AG08396 (cell line): ENCODE results near the gene IQCK.
A peak's percentile ranks its signal among the peaks of the same experiment; 100 is the strongest.

Experiments used
- DNase-seq: peaks from one replicate; pipeline ENCODE4 v3.0.0; 2012; ENCODE audit warnings: low spot score, mixed read lengths

IQCK gene

DNA sequence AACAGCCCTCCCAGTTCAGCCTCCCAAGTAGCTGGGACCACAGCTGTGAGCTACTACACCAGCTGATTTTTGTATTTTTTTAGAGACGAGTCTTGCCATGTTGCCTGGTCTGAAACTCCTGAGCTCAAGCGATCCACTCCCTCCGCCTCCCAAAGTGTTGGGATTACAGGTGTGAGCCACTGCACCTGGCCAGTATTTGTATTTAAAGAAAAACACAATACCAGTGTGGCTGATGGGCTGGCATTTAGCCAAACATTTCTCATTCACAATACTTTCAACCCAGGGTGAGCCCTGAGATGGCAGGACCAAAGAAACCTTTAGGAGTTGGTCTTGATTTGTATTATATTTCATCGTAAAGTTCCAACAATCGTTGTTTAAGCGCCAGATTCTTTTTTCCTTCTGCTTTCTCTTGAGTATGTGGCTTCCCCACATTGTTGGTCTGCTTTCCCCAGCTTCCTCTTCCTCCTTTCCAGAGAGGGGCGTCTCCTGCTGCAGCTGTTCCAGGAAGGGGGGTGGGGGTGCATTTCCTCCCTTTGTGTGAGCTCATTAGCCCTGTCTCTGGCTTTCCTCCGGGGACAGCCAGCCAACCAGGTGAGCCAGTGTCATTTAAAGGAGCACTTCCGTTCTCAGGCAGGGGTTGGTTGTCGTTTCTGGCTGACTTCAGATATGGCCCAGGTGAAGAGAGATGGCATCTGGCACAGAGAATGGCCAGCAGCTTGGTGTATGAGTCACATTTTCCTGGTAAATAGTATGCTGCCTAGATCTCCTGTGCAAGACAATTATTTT is 86.7 kb downstream of the IQCK start:
- no peak for DNase-seq

DNA sequence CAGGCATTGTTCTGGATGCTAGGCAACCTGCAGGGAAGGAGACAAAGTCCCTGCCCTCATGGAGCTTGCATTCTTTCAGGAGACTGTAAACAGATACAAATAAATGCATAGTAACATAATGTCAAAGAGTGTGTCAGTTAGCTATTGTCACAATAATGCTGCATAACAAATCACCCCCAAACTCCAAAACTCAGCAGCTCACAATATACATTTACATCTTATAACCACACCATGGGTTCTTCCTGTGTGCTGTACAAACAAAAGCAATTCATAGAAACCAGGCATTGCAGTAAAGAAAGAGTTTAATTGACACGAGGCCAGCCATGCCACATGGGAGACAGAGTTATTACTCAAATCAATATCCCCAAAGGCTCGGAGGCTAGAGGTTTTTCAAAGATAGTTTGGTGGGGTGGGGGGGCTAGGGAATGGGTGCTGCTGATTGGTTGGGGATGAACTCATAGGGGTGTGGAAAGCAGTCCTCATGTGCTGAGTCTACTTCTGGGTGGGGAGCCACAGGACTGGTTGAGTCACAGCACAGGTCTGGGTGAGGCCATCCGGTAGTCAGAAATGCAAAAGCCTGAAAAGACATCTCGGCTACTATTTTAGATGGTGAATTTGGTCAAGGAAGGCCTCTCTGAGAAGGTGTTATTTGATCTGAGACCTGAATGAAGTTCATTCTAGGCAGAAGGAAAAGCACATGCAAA is 87.5 kb downstream of the IQCK start:
- DNase-seq, result no peak

GRCh38 chr16:19808061-19808641 is 90.1 kb downstream of the IQCK start:
- no peak for DNase-seq

DNA sequence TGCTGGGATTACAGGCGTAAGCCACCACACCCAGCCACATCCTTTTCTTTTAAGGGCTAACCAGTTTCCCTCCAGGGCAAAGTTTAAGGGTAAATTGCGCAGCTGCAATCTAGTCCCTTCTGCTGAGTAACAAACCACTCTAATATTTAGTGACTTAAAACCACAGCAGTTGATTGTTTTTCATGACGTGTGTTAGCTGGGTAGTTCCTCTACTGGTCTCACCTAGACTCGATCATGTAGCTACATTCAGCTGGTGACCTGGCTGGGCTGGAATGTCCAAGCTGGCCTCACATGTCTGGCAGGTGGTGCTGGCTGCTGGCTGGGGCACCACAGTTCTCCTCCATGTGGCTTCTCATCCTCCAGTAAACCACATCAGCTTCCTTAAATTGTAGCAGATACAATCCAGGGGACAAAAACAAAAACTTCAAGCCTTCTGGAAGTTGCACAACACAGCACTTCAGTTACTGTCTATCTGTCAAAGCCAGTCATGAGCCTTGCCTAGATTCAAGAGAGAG is 91.1 kb downstream of the IQCK start:
- no peak for DNase-seq

DNA sequence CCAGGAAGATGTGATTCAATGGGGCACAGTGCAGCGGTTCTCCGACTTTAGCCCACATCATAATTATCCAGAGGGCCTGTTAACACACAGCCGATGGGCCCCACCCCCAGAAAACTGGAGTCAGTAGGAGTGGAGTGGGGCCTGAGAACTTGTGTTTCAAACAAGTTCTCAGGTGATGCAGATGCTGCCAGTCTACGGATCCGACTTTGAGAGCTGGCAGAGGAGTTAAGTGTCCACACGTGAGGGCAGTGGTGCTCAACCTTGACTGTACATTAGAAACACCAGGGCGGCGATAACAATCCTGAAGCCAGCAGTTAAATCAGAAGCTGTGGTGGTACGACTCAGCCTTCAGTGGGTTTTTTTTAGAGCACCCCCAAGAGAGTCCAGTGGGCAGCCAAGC is 91.6 kb downstream of the IQCK start:
- no peak for DNase-seq

DNA sequence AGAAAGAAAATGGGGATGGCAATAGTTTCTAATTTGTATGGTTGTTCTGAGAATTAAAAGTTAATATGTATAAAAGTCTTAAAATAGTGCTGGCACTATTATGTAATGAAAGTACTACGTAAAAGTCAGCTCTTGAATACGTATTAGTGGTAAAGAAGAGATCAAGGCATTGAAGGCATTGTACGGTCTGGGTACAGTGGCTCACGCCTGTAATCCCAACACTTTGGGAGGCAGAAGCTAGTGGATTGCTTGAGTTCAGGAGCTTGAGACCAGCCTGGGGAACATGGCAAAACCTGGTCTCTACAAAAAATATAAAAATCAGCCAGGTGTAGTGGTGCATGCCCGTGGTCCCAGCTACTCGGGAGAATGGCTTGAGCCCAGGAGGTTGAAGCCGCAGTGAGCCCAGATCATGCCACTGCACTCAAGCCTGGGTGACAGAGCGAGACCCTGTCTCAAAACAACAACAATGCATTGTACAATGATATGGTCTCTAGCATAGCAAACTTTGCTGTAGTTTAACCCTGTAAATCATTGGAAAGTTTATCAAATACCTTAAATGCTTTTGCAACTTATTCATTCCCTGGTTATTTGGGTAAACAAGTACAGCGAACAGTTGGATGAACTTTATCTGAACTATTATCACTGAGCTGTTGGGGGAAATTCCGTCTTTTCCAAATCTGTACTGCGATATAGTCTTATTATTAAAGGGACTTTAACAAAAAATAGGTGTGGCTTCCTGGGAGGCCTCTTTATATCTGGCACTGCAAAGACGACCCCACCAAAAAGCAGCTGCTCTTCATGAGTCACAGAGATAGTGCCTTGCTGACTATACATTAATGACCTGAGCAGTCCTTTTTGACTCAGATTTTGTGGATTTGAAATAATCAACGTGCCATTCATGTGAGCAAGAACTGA is 93.0 kb downstream of the IQCK start:
- peak; percentile 44 for DNase-seq

DNA sequence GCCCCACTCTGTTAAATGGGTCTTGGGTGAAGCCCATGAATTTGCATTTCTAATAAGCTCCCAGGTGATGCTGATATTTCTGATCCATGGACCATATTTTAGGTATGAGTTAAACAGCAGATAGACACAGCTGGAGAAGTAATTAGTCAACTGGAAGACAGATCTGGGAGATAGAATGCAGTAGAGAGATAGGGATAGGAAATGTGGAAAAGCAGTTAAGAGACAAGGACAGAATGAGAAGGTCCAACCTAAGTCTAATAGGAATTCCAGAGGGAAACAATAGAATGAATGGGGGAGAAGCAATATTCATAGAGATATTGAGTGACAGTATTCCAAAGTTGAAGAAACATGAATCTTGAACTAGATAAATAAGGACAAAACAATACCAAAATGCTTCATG is 94.9 kb downstream of the IQCK start:
- DNase-seq, result no peak

GRCh38 chr16:19815418-19815817 is 97.3 kb downstream of the IQCK start:
- DNase-seq, result no peak

DNA sequence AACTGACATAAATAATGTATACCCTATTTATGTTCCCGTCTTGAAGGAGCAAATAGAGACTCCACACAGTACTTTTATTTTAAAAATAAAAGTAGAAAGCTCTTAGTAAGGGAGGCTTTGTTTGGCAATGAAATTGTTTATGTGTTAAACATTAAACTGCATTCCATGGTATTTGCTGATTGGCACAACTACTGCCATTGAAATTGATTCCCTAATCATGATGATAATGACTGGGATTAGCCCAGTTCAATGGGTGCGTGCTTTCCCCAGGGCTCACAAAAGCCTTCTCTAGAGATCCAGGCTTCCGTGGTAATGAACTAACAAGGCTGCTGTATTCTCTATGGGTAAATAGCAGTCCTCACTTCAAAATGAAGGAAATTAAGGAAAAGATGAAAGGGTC is 99.1 kb downstream of the IQCK start:
- DNase-seq, result no peak

DNA sequence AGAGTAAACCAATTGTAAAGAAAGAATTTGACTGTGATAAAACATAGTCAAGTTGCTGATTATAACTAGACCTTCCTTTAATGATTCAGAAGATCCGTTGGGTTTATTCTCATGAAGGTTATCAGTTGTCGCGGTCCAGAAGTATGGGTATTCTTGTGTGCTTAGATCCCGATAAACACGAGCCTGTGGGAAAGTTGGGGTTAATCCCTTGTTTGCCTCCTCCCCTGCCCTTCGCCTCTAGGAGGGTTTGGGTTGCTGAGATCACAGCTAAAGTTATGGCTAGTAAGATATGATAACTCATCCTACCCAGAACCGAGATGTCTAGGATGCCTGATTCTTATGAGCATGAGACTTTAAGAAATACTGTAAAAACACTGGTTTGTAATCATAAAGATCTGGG is 99.8 kb downstream of the IQCK start:
- no peak for DNase-seq

GRCh38 chr16:19822533-19822932 is 104.5 kb downstream of the IQCK start:
- no peak for DNase-seq

GRCh38 chr16:19823322-19823721 is 105.3 kb downstream of the IQCK start:
- no peak for DNase-seq

GRCh38 chr16:19824216-19824615 is 106.1 kb downstream of the IQCK start:
- no peak for DNase-seq

DNA sequence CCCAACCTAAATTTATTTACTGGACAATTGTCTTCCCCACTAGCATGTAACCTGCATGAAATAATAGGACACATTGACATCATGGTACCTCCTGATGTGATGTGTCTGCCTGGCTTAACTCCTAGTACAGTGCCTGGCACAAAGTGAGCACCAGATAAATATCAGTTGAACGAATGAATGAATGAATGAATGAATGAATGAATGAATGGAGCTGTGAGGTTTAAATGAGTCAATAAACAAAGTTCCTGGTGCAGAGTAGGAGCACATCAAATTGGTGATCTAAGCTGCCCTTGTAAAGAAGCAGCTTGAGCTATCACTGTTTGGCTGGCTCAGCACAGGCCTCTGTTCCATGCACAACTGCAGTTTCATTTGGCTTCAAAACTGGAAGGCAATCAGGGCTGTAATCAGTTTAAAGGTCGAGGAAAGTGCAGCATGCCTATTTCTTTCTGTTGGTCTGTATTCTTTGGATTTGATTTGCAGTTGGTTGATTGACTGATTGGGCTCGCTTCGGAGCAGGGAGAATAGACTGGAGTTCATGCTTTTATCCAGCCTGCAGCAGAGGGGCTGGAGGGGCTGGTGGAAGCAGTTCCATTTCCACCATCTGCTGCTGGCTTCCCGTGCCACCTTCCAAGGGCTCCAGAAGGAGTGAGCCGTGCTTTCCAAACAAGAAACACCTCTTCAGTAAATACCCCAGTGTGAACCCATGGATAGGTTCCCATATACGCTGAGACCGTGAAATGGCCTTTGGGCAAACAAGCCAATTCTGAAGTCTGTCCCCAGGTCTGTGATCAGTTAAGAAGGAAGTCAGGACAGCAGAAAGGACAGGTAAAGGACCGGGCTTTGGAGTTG is 112.0 kb downstream of the IQCK start:
- no peak for DNase-seq

GRCh38 chr16:19830902-19831560 is 113.0 kb downstream of the IQCK start:
- no peak for DNase-seq

- DNase-seq, result peak; percentile 65
These were observed 113.6 kb downstream of the IQCK start for GRCh38 chr16:19831678-19832077.

- DNase-seq, result no peak
These were observed 115.1 kb downstream of the IQCK start for GRCh38 chr16:19833176-19833575.

DNA sequence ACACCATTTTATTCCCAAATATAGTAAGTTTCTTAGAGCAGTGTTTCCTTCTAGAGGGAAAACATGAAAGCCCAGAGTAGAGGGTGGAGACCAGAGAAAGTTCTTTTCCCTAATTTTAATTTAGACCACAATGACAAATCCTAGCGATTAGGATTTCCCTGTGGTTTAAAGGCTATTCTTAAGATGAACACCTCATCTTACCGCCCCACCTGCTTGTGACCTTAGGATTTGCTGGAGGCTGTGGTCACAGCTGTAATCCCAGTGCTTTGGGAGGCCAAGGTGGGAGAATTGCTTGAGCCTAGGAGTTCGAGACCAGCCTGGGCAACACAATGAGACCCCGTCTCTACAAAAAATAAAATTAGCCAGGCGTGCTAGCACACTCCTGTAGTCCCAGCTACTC is 115.5 kb downstream of the IQCK start:
- no peak for DNase-seq

DNA sequence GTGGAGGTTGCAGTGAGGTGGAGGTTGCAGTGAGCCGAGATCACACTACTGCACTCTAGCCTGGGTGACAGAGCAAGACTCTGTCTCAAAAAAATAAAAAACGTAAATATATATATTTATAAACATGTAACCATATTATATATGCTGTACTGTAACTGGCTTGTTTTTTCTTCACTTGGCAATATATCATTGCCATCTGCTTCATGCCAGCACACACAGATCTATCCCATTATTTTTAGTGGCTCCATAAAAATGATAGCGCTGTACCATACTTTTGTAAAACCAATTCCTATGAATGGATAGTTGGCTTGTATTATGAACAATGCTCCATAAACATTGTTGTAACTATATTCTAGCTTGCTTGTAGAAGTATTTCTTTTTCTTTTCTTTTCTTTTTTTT is 117.1 kb downstream of the IQCK start:
- DNase-seq, result no peak

GRCh38 chr16:19835968-19836421 is 117.9 kb downstream of the IQCK start:
- DNase-seq, result peak; percentile 39
